ENCODE measurements around the gene FAM227A. TPM values are rescaled to one million over a fixed set of nuclear protein-coding genes. Genes with fewer than 3 reads are reported as not detected.

The FAM227A gene
- total and polyA plus RNA-seq, 2 of the 4 experiments (the other 2 are of a cell fraction): 1.3 to 1.4 TPM

GRCh38 chr22:38567531-38568285 lies 88.5 kb downstream of the FAM227A start:
- no CpG with 5 or more reads among the region's 7 CpGs for WGBS, 2 experiments (ENCODE audit: extremely low coverage in 2 of 2, insufficient read length in 1 of 2)
- H3K9ac ChIP-seq (ENCODE audit: low read depth, low read length): no peak overlapping the region

More at GRCh38 chr22:38567531-38568285, 88.5 kb downstream of the FAM227A start:
- Histone ChIP-seq H3K18ac (ENCODE audit: low read depth, low read length) (no peak overlapping the region), H2BK15ac (ENCODE audit: low read depth, low read length) (no peak overlapping the region), H2AK9ac (replicated peaks; ENCODE audit: low read depth, low read length, poor library complexity) (no peak overlapping the region), H3K27ac (ENCODE audit: insufficient read depth, low read length) (no peak overlapping the region), H4K91ac (ENCODE audit: insufficient read depth, low read depth, low read length) (no peak overlapping the region), H3K4me1 (ENCODE audit: control insufficient read depth, insufficient read depth, low read length) (no peaks in the 10 kb centered on the region; the same call in 1 of the 2 replicates), H3K9me1 (ENCODE audit: insufficient read depth, low read length) (0 out of 2 replicates have a peak, but pooled peaks cover 3% of the 10 kb centered on the region), H3K4me2 (ENCODE audit: low read depth, low read length) (no peak overlapping the region), H3K4me3 (ENCODE audit: insufficient read depth, low read depth, low read length) (no peak overlapping the region), H2BK5ac (ENCODE audit: low read depth, low read length, poor library complexity, severe bottlenecking) (no peak overlapping the region), H2AK5ac (ENCODE audit: low read depth, low read length) (no peak overlapping the region), H4K8ac (ENCODE audit: low read depth in 2 of 2, low read length in 2 of 2) (no peak overlapping the region), H4K5ac (ENCODE audit: low read depth, low read length) (no peak overlapping the region), H3K9me3 (ENCODE audit: control insufficient read depth, insufficient read depth, low read length) (no peaks in the 10 kb centered on the region), H3K23ac (ENCODE audit: low read depth, low read length) (no peak overlapping the region), H3K27me3 (ENCODE audit: control insufficient read depth, insufficient read depth, low read length) (0 out of 2 replicates have a peak, but pooled peaks cover 2% of the 10 kb centered on the region), H2AFZ (replicated peaks; ENCODE audit: low read length, poor library complexity) (no peak overlapping the region), H3K14ac (replicated peaks; ENCODE audit: low read depth, low read length) (no peak overlapping the region), H2BK20ac (ENCODE audit: low read depth, low read length) (no peak overlapping the region), H3K56ac (ENCODE audit: extremely low read depth, insufficient read depth, low read length) (no peak overlapping the region), H4K20me1 (ENCODE audit: insufficient read depth, low read length) (no peaks in the 10 kb centered on the region), H3K79me1 (ENCODE audit: low read depth in 1 of 2, low read length in 2 of 2) (peaks cover 0 to 7% of the 10 kb centered on the region in 2 experiments; a peak in 1 of 4 replicates), H3K36me3 (ENCODE audit: control insufficient read depth, insufficient read depth, low read length) (no peaks in the 10 kb centered on the region), H3K4ac (ENCODE audit: low read depth, low read length) (no peak overlapping the region), H2BK120ac (ENCODE audit: low read depth, low read length) (no peak overlapping the region)
- intact Hi-C loops (cut with micrococcal nuclease): no loop called here
- BruUV-seq (replicated peaks): no TSS peak
- POLR2A ChIA-PET (ENCODE audit: unreplicated experiment): no interaction called here
- dilution Hi-C loops (cut with HindIII; ENCODE audit: low sequenced_read_pairs, unreplicated experiment): no loop called here
- in situ Hi-C loops (cut with MboI; ENCODE audit: low sequenced_read_pairs): no loop called here
- TF ChIP-seq POLR2A (IDR thresholded peaks at IDR 0.05; ENCODE audit: low read depth, low read length) (no peak), RFX5 (IDR thresholded peaks at IDR 0.05; ENCODE audit: low read depth, low read length) (no peak), CEBPB (IDR thresholded peaks at IDR 0.05; ENCODE audit: low read depth, low read length) (no peak), RAD21 (IDR thresholded peaks at IDR 0.05; ENCODE audit: low read length) (no peak), MAFK (IDR thresholded peaks at IDR 0.05; ENCODE audit: low read depth, low read length) (no peak), RCOR1 (IDR thresholded peaks at IDR 0.05; ENCODE audit: insufficient replicate concordance, low read length) (no peak), MXI1 (IDR thresholded peaks at IDR 0.05; ENCODE audit: borderline replicate concordance, low read depth, low read length) (no peak)
- ATAC-seq (ENCODE audit: low read depth) (no peak), DNase-seq (no peak)
- CTCF ChIA-PET: interaction anchor here (0.6 kb wide), 1 partner anchor 261 kb away, joined by 3 read pairs; no protein-coding TSS in a partner anchor

Measured in IMR-90 (cell line).